HG02571 (cell line): Measurements from ENCODE around the gene CNTN4.

Experiments
- ATAC-seq: cut with Tn5 transposase; IDR thresholded peaks from one replicate; pipeline ENCODE4 v1.9.1; 2021; ENCODE audit warnings: mild to moderate bottlenecking, moderate library complexity; ENCODE audit not compliant: unreplicated experiment

CNTN4 gene

GRCh38 chr3:2568929-2569328 is 470.3 kb downstream of the CNTN4 start:
- ATAC-seq = no peak

- no peak for ATAC-seq
These were observed 478.9 kb downstream of the CNTN4 start for GRCh38 chr3:2577571-2577970.

GRCh38 chr3:2578560-2578959 is 479.9 kb downstream of the CNTN4 start:
- ATAC-seq = no peak

GRCh38 chr3:2579206-2579605 is 480.5 kb downstream of the CNTN4 start:
- no peak for ATAC-seq

- no peak for ATAC-seq
These were observed 484.4 kb downstream of the CNTN4 start for GRCh38 chr3:2583046-2583445.

GRCh38 chr3:2589336-2589969 is 490.8 kb downstream of the CNTN4 start:
- no peak for ATAC-seq

GRCh38 chr3:2595486-2595885 is 496.8 kb downstream of the CNTN4 start:
- ATAC-seq = no peak

GRCh38 chr3:2597615-2598014 is 498.9 kb downstream of the CNTN4 start:
- ATAC-seq = no peak

- no peak for ATAC-seq
These were observed 500.8 kb downstream of the CNTN4 start for GRCh38 chr3:2599471-2599870.

- ATAC-seq = no peak
These were observed 505.1 kb downstream of the CNTN4 start for GRCh38 chr3:2603692-2604289.

GRCh38 chr3:2614578-2614977 is 515.9 kb downstream of the CNTN4 start:
- no peak for ATAC-seq

GRCh38 chr3:2615080-2615479 is 516.4 kb downstream of the CNTN4 start:
- no peak for ATAC-seq

GRCh38 chr3:2623436-2623835 is 524.8 kb downstream of the CNTN4 start:
- no peak for ATAC-seq

- ATAC-seq = no peak
These were observed 529.5 kb downstream of the CNTN4 start for GRCh38 chr3:2628117-2628516.

- no peak for ATAC-seq
These were observed 536.8 kb downstream of the CNTN4 start for GRCh38 chr3:2635511-2635910.

GRCh38 chr3:2643606-2644005 is 544.9 kb downstream of the CNTN4 start:
- no peak for ATAC-seq

GRCh38 chr3:2645001-2645400 is 546.3 kb downstream of the CNTN4 start:
- no peak for ATAC-seq

GRCh38 chr3:2650746-2651145 is 552.1 kb downstream of the CNTN4 start:
- ATAC-seq = no peak

- ATAC-seq = no peak
These were observed 553.7 kb downstream of the CNTN4 start for GRCh38 chr3:2652386-2652785.

- ATAC-seq = no peak
These were observed 555.0 kb downstream of the CNTN4 start for GRCh38 chr3:2653706-2654105.

GRCh38 chr3:2655229-2655701 is 556.6 kb downstream of the CNTN4 start:
- ATAC-seq = no peak

- ATAC-seq = no peak
These were observed 558.4 kb downstream of the CNTN4 start for GRCh38 chr3:2656806-2657777.
